ENCODE results near the gene ANGPTL3.

GRCh38 chr1:62654744-62655143, 57.4 kb downstream of the ANGPTL3 start:
- TF ChIP-seq CEBPB (IDR thresholded peaks at IDR 0.05; ENCODE audit: low read depth, low read length) (no peak), CHD2 (IDR thresholded peaks at IDR 0.05; ENCODE audit: low read length) (no peak), JUN (IDR thresholded peaks at IDR 0.05; ENCODE audit: low read depth, low read length) (no peak), GABPA (IDR thresholded peaks at IDR 0.05; ENCODE audit: borderline replicate concordance, insufficient read depth, low read length) (no peak), YY1 (IDR thresholded peaks at IDR 0.05; ENCODE audit: low read depth, low read length) (no peak), CTCF (IDR thresholded peaks at IDR 0.05; ENCODE audit: control extremely low read depth in 1 of 3, insufficient read depth in 1 of 3, low read depth in 1 of 3, low read length in 3 of 3) (no peak), POLR2A (IDR thresholded peaks at IDR 0.05; ENCODE audit: control extremely low read depth in 1 of 2, low read depth in 2 of 2, low read length in 2 of 2) (no peak), RAD21 (IDR thresholded peaks at IDR 0.05 in 1 of 2, conservative IDR thresholded peaks at IDR 0.05 in 1 of 2; ENCODE audit: low read depth in 2 of 2, low read length in 2 of 2) (no peak), MAX (IDR thresholded peaks at IDR 0.05) (no peak), JUND (IDR thresholded peaks at IDR 0.05; ENCODE audit: low read length) (no peak)

Measured in H1 (cell line).